H1 (cell line): ENCODE data around the gene ARFGAP3. TPM values are rescaled to one million over a fixed set of nuclear protein-coding genes. Genes with fewer than 3 reads are reported as not detected.

Experiments used
- CTCF ChIA-PET: fragments of 300-600 bp; sonication (Branson Sonifier 250); formaldehyde crosslinking; loops from one replicate; lab custom pipeline; 2021; ENCODE audit not compliant: partially characterized antibody; lab: Charles Lee
- POLR2A ChIA-PET: fragments of 300-600 bp; sonication (Branson Sonifier 250); formaldehyde crosslinking; loops from one replicate; lab custom pipeline; 2021; ENCODE audit warnings: inconsistent platforms; ENCODE audit not compliant: partially characterized antibody; lab: Charles Lee
- DNase-seq, 2 experiments: peaks; one replicate each; pipeline versions ENCODE4 v3.0.0 to v3.0.0-alpha.2; 2010 to 2022; ENCODE audit warnings: low spot score in 2 of 2, low read depth in 1 of 2, mixed read lengths in 1 of 2
- FAIRE-seq: peaks from 2 replicates; lab custom pipeline; 2011; peaks lifted over from hg19 to GRCh38; lab: Jason Lieb, UNC
- H2AFZ ChIP-seq: 2 replicates; pipeline ENCODE4 v1.8.1; 2012; ENCODE audit warnings: low read length, inconsistent platforms
- H2AK5ac ChIP-seq: 2 replicates; pipeline ENCODE4 v1.6.1; 2013; ENCODE audit warnings: low read depth, low read length
- H2BK120ac ChIP-seq: replicated peaks from 2 replicates; pipeline ENCODE3; 2013; ENCODE audit warnings: low read depth, low read length, inconsistent platforms
- H2BK12ac ChIP-seq: 2 replicates; pipeline ENCODE4 v1.6.1; 2013; ENCODE audit warnings: low read depth, low read length
- H2BK15ac ChIP-seq: 2 replicates; pipeline ENCODE4 v1.6.1; 2013; ENCODE audit warnings: low read length
- H2BK20ac ChIP-seq: 2 replicates; pipeline ENCODE4 v1.6.1; 2013; ENCODE audit warnings: low read length
- H2BK5ac ChIP-seq: 2 replicates; pipeline ENCODE4 v1.6.1; 2013; ENCODE audit warnings: low read depth, low read length
- H3K14ac ChIP-seq: 2 replicates; pipeline ENCODE4 v1.6.1; 2013; ENCODE audit warnings: inconsistent platforms; ENCODE audit not compliant: insufficient read length
- H3K18ac ChIP-seq: 2 replicates; pipeline ENCODE4 v1.6.1; 2013; ENCODE audit warnings: low read length; ENCODE audit errors: extremely low read depth
- H3K23ac ChIP-seq: 2 replicates; pipeline ENCODE4 v1.6.1; 2013; ENCODE audit warnings: inconsistent platforms; ENCODE audit not compliant: insufficient read length
- H3K23me2 ChIP-seq: 2 replicates; pipeline ENCODE4 v1.6.1; 2013; ENCODE audit warnings: low read depth, low read length
- H3K27ac ChIP-seq: 2 replicates; pipeline ENCODE4 v1.6.1; 2011; ENCODE audit warnings: low read depth, low read length, inconsistent platforms
- H3K27me3 ChIP-seq, 4 experiments: replicated peaks in 1 of 4; 1 replicate in 1 of 4; 2 replicates in 3 of 4; pipeline versions ENCODE4 v1.6.1 to v1.8.1; 2011 to 2013; ENCODE audit warnings: low read length in 3 of 4, mild to moderate bottlenecking in 3 of 4, inconsistent platforms in 2 of 4, mixed read lengths in 2 of 4, moderate library complexity in 1 of 4; ENCODE audit not compliant: control insufficient read depth in 3 of 4, insufficient read depth in 3 of 4; ENCODE audit errors: extremely low read depth in 1 of 4
- H3K36me3 ChIP-seq, 4 experiments: 2 replicates each; pipeline versions ENCODE4 v1.6.1 to v1.8.1; 2011 to 2013; ENCODE audit warnings: mild to moderate bottlenecking in 4 of 4, low read length in 3 of 4, moderate library complexity in 2 of 4, control low read depth in 1 of 4, inconsistent platforms in 1 of 4; ENCODE audit not compliant: insufficient read depth in 4 of 4, control insufficient read depth in 2 of 4
- H3K4ac ChIP-seq: replicated peaks from 2 replicates; pipeline ENCODE3; 2013; ENCODE audit warnings: low read length, low read depth, mixed read lengths, inconsistent platforms; ENCODE audit not compliant: insufficient read length
- H3K4me1 ChIP-seq, 4 experiments: replicated peaks in 1 of 4; 1 replicate in 1 of 4; 2 replicates in 3 of 4; pipeline versions ENCODE4 v1.6.1 to v1.8.1; 2011 to 2013; ENCODE audit warnings: low read length in 3 of 4, inconsistent platforms in 2 of 4, mixed read lengths in 1 of 4; ENCODE audit not compliant: insufficient read depth in 4 of 4, control insufficient read depth in 3 of 4
- H3K4me2 ChIP-seq, 2 experiments: 2 replicates each; pipeline versions ENCODE4 v1.6.1 to v1.8.1; 2011 to 2013; ENCODE audit warnings: low read depth in 2 of 2, low read length in 2 of 2, control low read depth in 1 of 2, inconsistent platforms in 1 of 2, mild to moderate bottlenecking in 1 of 2; ENCODE audit not compliant: insufficient read depth in 1 of 2
- H3K4me3 ChIP-seq, 4 experiments: fragments of 200-600, 300-600 bp in 1 of 4; sonication (generic), shearing (Covaris generic), sonication (Bioruptor Twin) in 1 of 4; 2 replicates each; pipeline versions ENCODE4 v1.5.1 to v1.8.1; 2011 to 2016; ENCODE audit warnings: low read length in 4 of 4, low read depth in 3 of 4, control low read depth in 2 of 4, inconsistent platforms in 2 of 4, mild to moderate bottlenecking in 2 of 4, mixed read lengths in 1 of 4, moderate library complexity in 1 of 4; ENCODE audit not compliant: insufficient read depth in 2 of 4; ENCODE audit errors: extremely low read depth in 1 of 4
- H3K56ac ChIP-seq: replicated peaks from 2 replicates; pipeline ENCODE3; 2013; ENCODE audit warnings: low read depth, mild to moderate bottlenecking, mixed read lengths, low read length, inconsistent platforms; ENCODE audit not compliant: insufficient read length
- H3K79me1 ChIP-seq: 2 replicates; pipeline ENCODE4 v1.6.1; 2013; ENCODE audit warnings: low read depth, low read length, control low read depth
- H3K79me2 ChIP-seq, 2 experiments: 2 replicates each; pipeline versions ENCODE4 v1.6.1 to v1.8.1; 2012 to 2013; ENCODE audit warnings: low read length in 2 of 2, mild to moderate bottlenecking in 2 of 2, inconsistent platforms in 1 of 2; ENCODE audit not compliant: insufficient read depth in 2 of 2, control insufficient read depth in 1 of 2
- H3K9ac ChIP-seq, 4 experiments: replicated peaks in 1 of 4; 1 replicate in 1 of 4; 2 replicates in 3 of 4; pipeline versions ENCODE4 v1.6.1 to v1.8.1; 2011 to 2013; ENCODE audit warnings: low read depth in 3 of 4, low read length in 3 of 4, control low read depth in 2 of 4, mild to moderate bottlenecking in 2 of 4, moderate library complexity in 2 of 4, inconsistent platforms in 1 of 4; ENCODE audit errors: extremely low read depth in 1 of 4
- H3K9me3 ChIP-seq, 2 experiments: 2 replicates each; pipeline versions ENCODE4 v1.6.1 to v1.8.1; 2012 to 2013; ENCODE audit warnings: mild to moderate bottlenecking in 2 of 2, moderate library complexity in 2 of 2, control low read depth in 1 of 2, inconsistent platforms in 1 of 2, low read depth in 1 of 2, low read length in 1 of 2, mixed read lengths in 1 of 2; ENCODE audit not compliant: insufficient read depth in 2 of 2
- H4K20me1 ChIP-seq, 2 experiments: replicated peaks in 1 of 2; 2 replicates each; pipeline versions ENCODE3 to v1.8.1; 2011 to 2013; ENCODE audit warnings: inconsistent platforms in 2 of 2, low read length in 2 of 2, mild to moderate bottlenecking in 1 of 2; ENCODE audit not compliant: insufficient read depth in 2 of 2, control insufficient read depth in 1 of 2
- H4K5ac ChIP-seq: 2 replicates; pipeline ENCODE4 v1.6.1; 2013; ENCODE audit warnings: low read length, low read depth, mixed read lengths, inconsistent platforms; ENCODE audit not compliant: insufficient read length
- H4K8ac ChIP-seq: 2 replicates; pipeline ENCODE4 v1.8.0; 2013; ENCODE audit warnings: mild to moderate bottlenecking, moderate library complexity, low read length, inconsistent platforms; ENCODE audit not compliant: insufficient read depth; ENCODE audit errors: extremely low read depth
- H4K91ac ChIP-seq: replicated peaks from 2 replicates; pipeline ENCODE3; 2013; ENCODE audit warnings: low read length, mixed read lengths, inconsistent platforms; ENCODE audit not compliant: insufficient read length
- EP300 ChIP-seq, 2 experiments: IDR thresholded peaks; 1 replicate in 1 of 2; 2 replicates in 1 of 2; pipeline ENCODE4 v1.6.1; 2011 to 2012; ENCODE audit warnings: low read depth in 2 of 2, low read length in 2 of 2, mild to moderate bottlenecking in 2 of 2, borderline replicate concordance in 1 of 2, inconsistent platforms in 1 of 2, moderate library complexity in 1 of 2
- HDAC2 ChIP-seq, 2 experiments: fragments of 300-600 bp in 1 of 2; sonication (generic) in 1 of 2; IDR thresholded peaks; 2 replicates each; pipeline ENCODE4 v1.6.1; 2011 to 2012; ENCODE audit warnings: low read depth in 2 of 2, low read length in 2 of 2, mild to moderate bottlenecking in 2 of 2, moderate library complexity in 2 of 2, borderline replicate concordance in 1 of 2, inconsistent platforms in 1 of 2
- JUN ChIP-seq: IDR thresholded peaks from 2 replicates; pipeline ENCODE4 v1.6.1; 2011; ENCODE audit warnings: low read depth, mild to moderate bottlenecking, improper control_type of control experiment, low read length
- JUND ChIP-seq: IDR thresholded peaks from 2 replicates; pipeline ENCODE4 v1.6.1; 2011; ENCODE audit warnings: mild to moderate bottlenecking, improper control_type of control experiment, low read length
- RBBP5 ChIP-seq: IDR thresholded peaks from 2 replicates; pipeline ENCODE4 v1.7.1; 2012; ENCODE audit warnings: low read depth, mild to moderate bottlenecking, inconsistent platforms, low read length, moderate library complexity, borderline replicate concordance
- RFX5 ChIP-seq: IDR thresholded peaks from 2 replicates; pipeline ENCODE4 v1.6.1; 2011; ENCODE audit warnings: low read depth, low read length, improper control_type of control experiment, borderline replicate concordance
- SP1 ChIP-seq: IDR thresholded peaks from 2 replicates; pipeline ENCODE4 v1.6.1; 2011; ENCODE audit warnings: low read depth, low read length
- TAF7 ChIP-seq: optimal IDR thresholded peaks from 2 replicates; pipeline ENCODE3; 2011; ENCODE audit warnings: low read depth, mild to moderate bottlenecking, inconsistent platforms, low read length, moderate library complexity, borderline replicate concordance
- TCF12 ChIP-seq: IDR thresholded peaks from 2 replicates; pipeline ENCODE4 v1.6.1; 2011; ENCODE audit warnings: low read depth, mild to moderate bottlenecking, low read length
- WGBS, 2 experiments: shearing (Covaris generic) in 1 of 2; methylation state at CpG; one replicate each; pipeline versions ENCODE4 v1.1.6 to v1.1.7; 2013 to 2015; ENCODE audit warnings: low lambda C conversion rate in 2 of 2, mixed read lengths in 2 of 2, inconsistent platforms in 1 of 2, low coverage in 1 of 2, missing lambda C conversion rate in 1 of 2; ENCODE audit not compliant: insufficient replicate concordance in 2 of 2, insufficient coverage in 1 of 2, insufficient read length in 1 of 2; ENCODE audit errors: extremely low coverage in 1 of 2, missing lambda C conversion rate in 1 of 2; 5-methylcytosine and 5-hydroxymethylcytosine counted together
- polyA plus RNA-seq, 7 experiments: library from polyadenylated mRNA; depleted of rRNA in 3 of 7; stranded (reverse) in 5 of 7; unstranded in 2 of 7; fragments of >200 nt in 5 of 7; fragments of 200-250 nt in 2 of 7; gene quantifications; 1 replicate in 5 of 7; 2 replicates in 1 of 7; 4 replicates in 1 of 7; pipeline versions ENCODE4 v1.2.1 to v1.2.3, GENCODE V29; 2011 to 2013; ENCODE audit warnings: missing spikeins in 2 of 7, mixed read lengths in 2 of 7
- total RNA-seq: library from RNA; stranded (reverse); fragmentation: NEBNext Ultra II Directional; extraction: Animal tissue kit (Norgen Biotek cat#: 25700); gene quantifications from 2 replicates; pipeline ENCODE4 v1.2.1, GENCODE V29; 2021
- TF ChIP-seq, protein P1 (sequence below): IDR thresholded peaks from 2 replicates; pipeline ENCODE4 v1.6.1; 2011; ENCODE audit warnings: low read length, improper control_type of control experiment
- TF ChIP-seq, protein P2 (sequence below): IDR thresholded peaks from 2 replicates; pipeline ENCODE4 v1.6.1; 2012; ENCODE audit warnings: inconsistent platforms

The ARFGAP3 gene
- total and polyA plus RNA-seq, 2 of the 8 experiments (the other 6 are each of a cell fraction or from before 2014, with no cell fraction given): 9.7 to 16.0 TPM

DNA sequence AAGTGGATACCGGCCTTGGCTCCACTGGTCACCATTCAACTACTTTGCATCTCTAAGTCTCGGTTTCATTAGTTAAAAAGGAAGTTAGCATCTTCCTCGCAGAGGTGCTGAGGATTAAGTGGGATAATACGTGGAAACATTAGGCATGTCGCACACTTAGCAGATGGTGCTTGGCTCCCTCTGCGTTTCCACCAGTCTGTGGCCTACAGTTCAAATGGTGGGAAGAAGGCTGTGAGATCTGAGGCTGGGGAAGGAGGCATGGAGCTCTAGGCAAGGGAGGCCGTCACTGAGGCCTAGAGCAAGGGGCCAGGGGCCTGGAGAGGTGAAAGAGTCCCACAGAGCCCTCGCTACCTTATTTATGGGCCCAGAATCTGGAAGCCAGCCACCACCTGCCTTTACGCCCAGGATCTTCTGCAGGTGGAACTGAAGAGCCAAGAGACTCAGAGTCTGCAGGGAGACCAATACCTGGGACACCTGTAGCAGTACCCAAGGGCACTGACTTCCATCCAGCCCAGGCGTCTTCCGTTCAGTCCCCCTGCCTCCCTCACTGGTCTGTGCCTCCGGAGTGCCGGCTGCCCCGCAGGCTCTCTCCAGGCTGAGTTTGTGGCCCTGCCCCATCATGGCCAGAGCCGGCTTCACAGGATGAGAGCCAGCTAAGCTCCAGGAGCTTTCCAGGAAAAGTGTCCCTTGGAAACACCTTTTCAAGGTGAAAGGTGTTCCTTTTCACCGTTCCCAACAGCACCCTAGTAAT, 70.3 kb downstream of the ARFGAP3 start:
- no peak overlapping the region for H3K23ac ChIP-seq
- no peaks in the 10 kb centered on the region for H3K23me2 ChIP-seq
- no peak overlapping the region for H3K9ac ChIP-seq
- no peak overlapping the region for H2BK15ac ChIP-seq
- no peak overlapping the region for H3K4me2 ChIP-seq
- H2AK5ac ChIP-seq: no peak overlapping the region
- DNase-seq (no peak), FAIRE-seq (no peak)
- ChIA-PET CTCF (interaction anchor here (0.5 to 6.5 kb wide), 6 partner anchors 14 to 268 kb away, joined by 3 to 32 read pairs (median 4); no protein-coding TSS in a partner anchor), POLR2A (interaction anchor here (1.0 kb wide), 1 partner anchor 229 kb away, joined by 3 read pairs; no protein-coding TSS in a partner anchor)
- H3K79me2 ChIP-seq: no peaks in the 10 kb centered on the region
- H3K14ac ChIP-seq: no peak overlapping the region
- 89% methylated on average over 16 of the region's 16 CpGs; no CpG with 5 or more reads in 1 of the 2 experiments for WGBS, 2 experiments
- H3K9me3 ChIP-seq: no peaks in the 10 kb centered on the region
- no peak overlapping the region for H2BK5ac ChIP-seq
- H4K8ac ChIP-seq: no peak overlapping the region; the same call in 1 of the 2 replicates
- H4K5ac ChIP-seq: no peak overlapping the region
- H4K91ac ChIP-seq: no peak overlapping the region
- no peaks in the 10 kb centered on the region for H4K20me1 ChIP-seq
- no peak overlapping the region for H3K18ac ChIP-seq
- no peak overlapping the region for H2BK120ac ChIP-seq
- H2BK20ac ChIP-seq: no peak overlapping the region
- H3K4me3 ChIP-seq: no peak overlapping the region
- H3K36me3 ChIP-seq: no peaks in the 10 kb centered on the region
- H2AFZ ChIP-seq: no peak overlapping the region
- no peak overlapping the region for H3K56ac ChIP-seq
- H3K27ac ChIP-seq: no peak overlapping the region
- no peaks in the 10 kb centered on the region for H3K27me3 ChIP-seq
- no peak overlapping the region for H3K4ac ChIP-seq
- H2BK12ac ChIP-seq: no peak overlapping the region
- H3K79me1 ChIP-seq: no peaks in the 10 kb centered on the region
- no peaks in the 10 kb centered on the region; a peak in 1 of 7 replicates for H3K4me1 ChIP-seq
- no peak for TF ChIP-seq RFX5
- TF ChIP-seq TCF12: no peak
- no peak for TF ChIP-seq SP1
- TF ChIP-seq, protein P1, sequence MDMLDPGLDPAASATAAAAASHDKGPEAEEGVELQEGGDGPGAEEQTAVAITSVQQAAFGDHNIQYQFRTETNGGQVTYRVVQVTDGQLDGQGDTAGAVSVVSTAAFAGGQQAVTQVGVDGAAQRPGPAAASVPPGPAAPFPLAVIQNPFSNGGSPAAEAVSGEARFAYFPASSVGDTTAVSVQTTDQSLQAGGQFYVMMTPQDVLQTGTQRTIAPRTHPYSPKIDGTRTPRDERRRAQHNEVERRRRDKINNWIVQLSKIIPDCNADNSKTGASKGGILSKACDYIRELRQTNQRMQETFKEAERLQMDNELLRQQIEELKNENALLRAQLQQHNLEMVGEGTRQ: no peak
- TF ChIP-seq RBBP5: no peak
- TF ChIP-seq EP300 (IDR thresholded peaks at IDR 0.05; ENCODE audit: borderline replicate concordance in 1 of 2, low read depth in 2 of 2, low read length in 2 of 2): no peak
- no peak for TF ChIP-seq JUN
- no peak for TF ChIP-seq TAF7
- TF ChIP-seq, protein P2, sequence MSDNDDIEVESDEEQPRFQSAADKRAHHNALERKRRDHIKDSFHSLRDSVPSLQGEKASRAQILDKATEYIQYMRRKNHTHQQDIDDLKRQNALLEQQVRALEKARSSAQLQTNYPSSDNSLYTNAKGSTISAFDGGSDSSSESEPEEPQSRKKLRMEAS: no peak
- TF ChIP-seq HDAC2 (IDR thresholded peaks at IDR 0.05; ENCODE audit: borderline replicate concordance in 1 of 2, low read depth in 2 of 2, low read length in 2 of 2): no peak
- TF ChIP-seq JUND: no peak
